Esophagus muscularis mucosa (tissue), 4 donors: ENCODE measurements around the gene ATF6B.

ENCODE experiments used
- CTCF ChIP-seq, 3 experiments: fragments of 200-600 bp in 2 of 3; fragments of 450-650 bp in 1 of 3; sonication (generic) in 2 of 3; IDR thresholded peaks; one replicate each; pipeline ENCODE4 v1.5.1; 2017 to 2019; ENCODE audit warnings: antibody characterized with exemption in 3 of 3, mild to moderate bottlenecking in 2 of 3, moderate library complexity in 1 of 3
- EP300 ChIP-seq: sonication (generic); formaldehyde crosslinking; IDR thresholded peaks from one replicate; pipeline ENCODE4 v1.6.1; 2017; ENCODE audit warnings: antibody characterized with exemption
- POLR2A ChIP-seq: fragments of 450-650 bp; IDR thresholded peaks from one replicate; pipeline ENCODE4 v1.6.1; 2017; ENCODE audit warnings: antibody characterized with exemption, moderate library complexity, mild to moderate bottlenecking, low read depth

GRCh38 chr6:32095338-32096086, 32.5 kb downstream of the ATF6B start:
- TF ChIP-seq CTCF (IDR thresholded peaks at IDR 0.05) (no peak), POLR2A (no peak), EP300 (no peak)
